Left kidney (tissue), 2 donors: ENCODE measurements around the gene HSPB6. TPM values are rescaled to one million over a fixed set of nuclear protein-coding genes. Genes with fewer than 3 reads are reported as not detected.

Source experiments
- DNase-seq: peaks from one replicate; pipeline ENCODE4 v3.0.0-alpha.2; 2013
- polyA plus RNA-seq: library from polyadenylated mRNA; unstranded; fragments of 120-200 nt; gene quantifications from one replicate; pipeline ENCODE4 v1.2.1, GENCODE V29; 2013; ENCODE audit not compliant: insufficient read length

Gene HSPB6
- polyA plus RNA-seq, 1 donor = 19.7 TPM

GRCh38 chr19:35767288-35768081, 10.7 kb upstream of the HSPB6 start:
- peak; percentile 68 for DNase-seq

- no peak for DNase-seq
Measured at GRCh38 chr19:35766571-35767104, 9.8 kb upstream of the HSPB6 start.

- no peak for DNase-seq
Measured at GRCh38 chr19:35764432-35765315, 7.8 kb upstream of the HSPB6 start.

- DNase-seq = no peak
Measured at GRCh38 chr19:35760711-35761349, 4.0 kb upstream of the HSPB6 start.

GRCh38 chr19:35759697-35760096, 2.9 kb upstream of the HSPB6 start:
- DNase-seq = no peak

GRCh38 chr19:35757749-35758608, 1.1 kb upstream of the HSPB6 start, which contains the start of gene PROSER3:
Gene PROSER3, plus strand, starts transcription at chr19:35758176. Its CDS starts 40 bp downstream, at chr19:35758216.
- peak; percentile 99 for DNase-seq

- peak; percentile 52 for DNase-seq
Measured at GRCh38 chr19:35757231-35757748, 461 bp upstream of the HSPB6 start.

GRCh38 chr19:35755550-35756376, 1.1 kb downstream of the HSPB6 start:
- DNase-seq = no peak

GRCh38 chr19:35755131-35755549, 1.7 kb downstream of the HSPB6 start:
- no peak for DNase-seq

- no peak for DNase-seq
Measured at GRCh38 chr19:35754370-35755130, 2.3 kb downstream of the HSPB6 start.

GRCh38 chr19:35753634-35754369, 3.0 kb downstream of the HSPB6 start:
- DNase-seq = no peak

- DNase-seq = no peak
Measured at GRCh38 chr19:35752746-35753350, 4.0 kb downstream of the HSPB6 start.

GRCh38 chr19:35751839-35752745, 4.7 kb downstream of the HSPB6 start:
- DNase-seq = no peak

GRCh38 chr19:35750167-35750566, 6.7 kb downstream of the HSPB6 start:
- no peak for DNase-seq

- DNase-seq = peak; percentile 99
Measured at GRCh38 chr19:35748106-35749020, 8.5 kb downstream of the HSPB6 start, which contains the start of gene LIN37. Gene LIN37, plus strand, starts transcription at chr19:35748576. Its CDS starts 149 bp downstream, at chr19:35748725.

GRCh38 chr19:35746531-35746930, 10.3 kb downstream of the HSPB6 start:
- no peak for DNase-seq
